ENCODE results near the gene RARRES1.
A peak's percentile ranks its signal among the peaks of the same experiment; 100 is the strongest.

Gene RARRES1

DNA sequence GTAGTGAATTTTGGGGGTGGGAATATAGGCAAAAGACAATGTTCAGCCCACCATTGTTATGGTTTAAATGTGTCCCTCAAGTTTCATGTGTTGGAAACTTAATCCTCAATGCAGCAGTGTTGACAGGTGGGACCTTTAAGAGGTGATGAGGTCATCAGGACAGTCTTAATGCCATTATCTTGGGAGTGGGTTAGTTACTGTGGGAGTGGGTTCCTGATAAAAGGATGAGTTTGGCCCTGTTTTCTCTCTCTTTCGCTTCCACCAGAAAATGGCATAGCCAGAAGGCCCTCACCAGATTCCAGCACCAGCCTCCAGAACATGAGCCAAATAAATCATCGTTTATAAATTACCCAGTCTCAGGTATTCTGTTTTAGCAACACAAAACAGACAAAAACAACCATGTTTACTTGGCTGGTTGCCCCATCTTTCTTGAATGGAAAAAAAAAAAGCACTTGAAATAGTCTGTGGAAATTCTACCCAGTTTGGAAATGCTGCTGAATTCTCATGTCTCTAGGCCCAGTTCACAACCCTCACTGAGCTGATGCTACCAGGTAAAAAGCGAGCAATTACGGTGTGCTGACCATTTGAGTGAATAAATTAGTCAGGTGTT is 38.6 kb upstream of the RARRES1 start:
- TF ChIP-seq EZH2 (optimal IDR thresholded peaks at IDR 0.05; ENCODE audit: low read depth, low read length) (no peak), EZH2phosphoT487 (IDR thresholded peaks at IDR 0.05; ENCODE audit: low read length) (no peak), CTCF (IDR thresholded peaks at IDR 0.05; ENCODE audit: low read length) (no peak)
- H3K27me3 ChIP-seq (replicated peaks; ENCODE audit: insufficient read depth, low read length), result no peaks in the 10 kb centered on the region
- no peaks in the 10 kb centered on the region for H3K9me2 ChIP-seq (replicated peaks; ENCODE audit: insufficient read depth, low read length)
- no peak for DNase-seq
- no peak overlapping the region; the same call in 1 of the 2 replicates for H3K4me3 ChIP-seq (ENCODE audit: low read length)
- peak overlapping the region; percentile 41 for H2AFZ ChIP-seq (ENCODE audit: low read length)
- peaks cover 4% of the 10 kb centered on the region; the same call in 1 of the 2 replicates for H3F3A ChIP-seq (ENCODE audit: insufficient read depth, low read length)
- no peaks in the 10 kb centered on the region for H3K9me3 ChIP-seq (replicated peaks; ENCODE audit: insufficient read depth, low read length)
- H3K27ac ChIP-seq (ENCODE audit: low read length), result peak overlapping the region; percentile 46; the same call in 1 of the 2 replicates
- H3K4me2 ChIP-seq (ENCODE audit: low read depth, low read length), result peak overlapping the region; percentile 38; the same call in 1 of the 2 replicates
- peaks cover 20% of the 10 kb centered on the region for H3K4me1 ChIP-seq (ENCODE audit: low read length)
- H3K36me3 ChIP-seq (replicated peaks; ENCODE audit: insufficient read depth, low read length), result no peaks in the 10 kb centered on the region
- no peaks in the 10 kb centered on the region for H3K79me2 ChIP-seq (ENCODE audit: low read length)
- no peak overlapping the region for H3K9ac ChIP-seq (ENCODE audit: low read length)
- H4K20me1 ChIP-seq (ENCODE audit: insufficient read depth, low read length), result no peaks in the 10 kb centered on the region

DNA sequence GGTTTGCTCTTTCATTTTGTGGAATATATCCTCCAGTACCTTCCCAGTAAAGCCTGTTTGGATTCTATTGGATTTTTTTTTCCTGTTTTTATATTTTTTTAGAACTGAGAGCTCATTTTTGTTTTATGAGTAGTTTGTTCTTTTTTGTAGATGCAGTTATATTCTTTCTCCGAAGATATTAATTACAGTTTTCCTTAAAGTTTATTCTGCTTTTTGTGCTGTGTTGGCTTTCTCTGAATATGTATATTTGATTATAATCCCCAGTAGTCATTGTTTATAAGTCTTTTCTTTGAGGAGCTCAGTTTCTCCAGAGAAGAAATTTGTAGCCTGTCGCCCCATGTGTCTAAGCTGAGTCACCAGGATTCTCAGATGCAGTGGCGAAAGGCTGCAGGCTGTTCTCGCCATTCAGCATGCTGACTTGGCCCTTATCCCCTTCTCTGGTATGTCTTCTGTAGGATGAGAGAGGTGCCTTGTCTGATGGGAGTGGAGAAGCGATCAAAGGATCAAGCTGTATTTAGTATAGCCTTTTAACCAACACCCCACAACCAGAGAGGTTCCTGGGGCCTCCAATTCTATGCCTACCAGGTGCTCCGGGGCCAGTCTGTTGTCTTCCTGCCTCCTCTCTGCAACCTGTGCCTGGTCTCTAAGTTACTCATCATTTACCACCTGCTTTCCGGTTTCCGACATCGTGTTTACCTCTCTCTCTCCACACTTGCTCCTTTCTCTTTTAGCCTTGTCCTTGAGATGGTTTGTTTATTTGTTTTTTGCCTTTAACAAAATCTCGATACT is 37.9 kb upstream of the RARRES1 start:
- peak; percentile 77 for DNase-seq
- no peak overlapping the region; the same call in 1 of the 2 replicates for H3K4me3 ChIP-seq (ENCODE audit: low read length)
- no peaks in the 10 kb centered on the region for H3K9me2 ChIP-seq (replicated peaks; ENCODE audit: insufficient read depth, low read length)
- H3K9ac ChIP-seq (ENCODE audit: low read length), result no peak overlapping the region
- H3K36me3 ChIP-seq (replicated peaks; ENCODE audit: insufficient read depth, low read length), result no peaks in the 10 kb centered on the region
- no peaks in the 10 kb centered on the region for H3K9me3 ChIP-seq (replicated peaks; ENCODE audit: insufficient read depth, low read length)
- H3F3A ChIP-seq (ENCODE audit: insufficient read depth, low read length), result peaks cover 4% of the 10 kb centered on the region; the same call in 1 of the 2 replicates
- H4K20me1 ChIP-seq (ENCODE audit: insufficient read depth, low read length), result no peaks in the 10 kb centered on the region
- H3K79me2 ChIP-seq (ENCODE audit: low read length), result no peaks in the 10 kb centered on the region
- no peaks in the 10 kb centered on the region for H3K27me3 ChIP-seq (replicated peaks; ENCODE audit: insufficient read depth, low read length)
- peaks cover 13% of the 10 kb centered on the region for H3K4me1 ChIP-seq (ENCODE audit: low read length)
- H3K27ac ChIP-seq (ENCODE audit: low read length), result peak overlapping the region; percentile 46; the same call in 1 of the 2 replicates
- peak overlapping the region; percentile 41 for H2AFZ ChIP-seq (ENCODE audit: low read length)
- TF ChIP-seq EZH2 (optimal IDR thresholded peaks at IDR 0.05; ENCODE audit: low read depth, low read length) (no peak), EZH2phosphoT487 (IDR thresholded peaks at IDR 0.05; ENCODE audit: low read length) (no peak), CTCF (IDR thresholded peaks at IDR 0.05; ENCODE audit: low read length) (no peak)
- H3K4me2 ChIP-seq (ENCODE audit: low read depth, low read length), result peak overlapping the region; percentile 38; the same call in 1 of the 2 replicates

DNA sequence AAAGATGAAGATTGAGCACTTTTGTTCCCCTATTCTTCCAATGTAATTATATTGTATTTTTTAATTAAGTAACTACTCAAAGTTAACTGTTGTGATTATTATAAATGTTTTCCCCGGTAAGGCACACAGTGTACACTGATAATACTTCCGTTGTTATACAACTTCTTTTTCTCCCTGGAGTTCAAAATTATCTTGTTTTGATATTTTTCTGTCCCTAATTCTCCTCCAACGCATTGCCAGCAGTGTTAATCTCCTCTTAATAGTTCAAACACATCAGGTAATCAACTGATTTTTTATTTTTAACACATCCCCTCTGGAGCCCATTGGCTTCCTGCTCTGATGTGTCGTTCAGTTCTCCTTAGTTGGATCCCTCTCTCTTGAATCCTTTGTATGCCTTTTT is 37.3 kb upstream of the RARRES1 start:
- peaks cover 4% of the 10 kb centered on the region; the same call in 1 of the 2 replicates for H3F3A ChIP-seq (ENCODE audit: insufficient read depth, low read length)
- no peak overlapping the region for H3K27ac ChIP-seq (ENCODE audit: low read length)
- H3K79me2 ChIP-seq (ENCODE audit: low read length), result no peaks in the 10 kb centered on the region
- H3K9ac ChIP-seq (ENCODE audit: low read length), result no peak overlapping the region
- H3K9me2 ChIP-seq (replicated peaks; ENCODE audit: insufficient read depth, low read length), result no peaks in the 10 kb centered on the region
- no peak overlapping the region for H2AFZ ChIP-seq (ENCODE audit: low read length)
- H3K27me3 ChIP-seq (replicated peaks; ENCODE audit: insufficient read depth, low read length), result no peaks in the 10 kb centered on the region
- no peaks in the 10 kb centered on the region for H3K9me3 ChIP-seq (replicated peaks; ENCODE audit: insufficient read depth, low read length)
- H3K4me2 ChIP-seq (ENCODE audit: low read depth, low read length), result no peak overlapping the region
- no peaks in the 10 kb centered on the region for H3K36me3 ChIP-seq (replicated peaks; ENCODE audit: insufficient read depth, low read length)
- H4K20me1 ChIP-seq (ENCODE audit: insufficient read depth, low read length), result no peaks in the 10 kb centered on the region
- no peak for TF ChIP-seq EZH2 (optimal IDR thresholded peaks at IDR 0.05; ENCODE audit: low read depth, low read length)
- TF ChIP-seq EZH2phosphoT487 (IDR thresholded peaks at IDR 0.05; ENCODE audit: low read length), result no peak
- H3K4me1 ChIP-seq (ENCODE audit: low read length), result peaks cover 13% of the 10 kb centered on the region
- DNase-seq, result no peak
- H3K4me3 ChIP-seq (ENCODE audit: low read length), result no peak overlapping the region

Data from MM.1S (cell line).